ENCODE results near the gene IL1RL2. TPM values are rescaled to one million over a fixed set of nuclear protein-coding genes. Genes with fewer than 3 reads are reported as not detected.

The IL1RL2 gene
- 0.05 TPM in 1 of 5 replicates, not detected in the others for total RNA-seq (2022; extraction: Qiagen RNA extraction)

DNA sequence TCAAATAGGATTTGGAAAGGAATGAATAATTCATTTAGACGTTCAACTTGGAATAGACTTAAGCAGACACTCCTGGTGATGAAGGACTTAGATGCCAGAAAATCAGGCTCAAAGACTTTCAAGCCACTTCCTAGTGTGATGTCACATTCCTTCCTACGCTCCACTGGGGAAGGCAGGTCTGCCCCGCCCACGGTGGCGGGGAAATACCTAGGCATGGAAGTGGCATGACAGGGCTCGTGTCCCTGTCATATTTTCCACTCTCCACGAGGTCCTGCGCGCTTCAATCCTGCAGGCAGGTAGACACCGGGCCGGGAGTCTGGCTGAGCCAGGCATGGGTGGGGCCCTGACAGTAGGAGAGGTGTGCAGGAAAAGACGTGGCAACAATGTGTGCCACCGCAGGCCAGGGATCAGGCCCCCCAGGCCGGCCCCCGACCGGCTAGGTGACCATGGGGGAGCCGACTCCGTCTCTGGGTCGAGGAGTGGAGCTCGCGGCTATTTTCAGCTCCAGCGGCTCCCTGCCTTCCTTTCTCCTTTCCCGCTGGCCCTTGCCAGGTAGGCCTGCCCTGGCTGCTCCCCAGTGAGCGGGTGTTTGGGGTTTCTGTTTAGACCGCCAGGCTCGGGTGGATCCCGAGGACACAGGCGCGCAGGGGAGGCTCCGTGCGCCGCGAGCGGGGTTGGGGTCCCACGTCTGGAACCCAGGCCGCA, at the start of gene IL1RL2:
Gene IL1RL2 (plus strand): TSS at position 233 of the 705 bp plus-strand sequence. CDS start 845 bp downstream, outside the sequence.

DNA sequence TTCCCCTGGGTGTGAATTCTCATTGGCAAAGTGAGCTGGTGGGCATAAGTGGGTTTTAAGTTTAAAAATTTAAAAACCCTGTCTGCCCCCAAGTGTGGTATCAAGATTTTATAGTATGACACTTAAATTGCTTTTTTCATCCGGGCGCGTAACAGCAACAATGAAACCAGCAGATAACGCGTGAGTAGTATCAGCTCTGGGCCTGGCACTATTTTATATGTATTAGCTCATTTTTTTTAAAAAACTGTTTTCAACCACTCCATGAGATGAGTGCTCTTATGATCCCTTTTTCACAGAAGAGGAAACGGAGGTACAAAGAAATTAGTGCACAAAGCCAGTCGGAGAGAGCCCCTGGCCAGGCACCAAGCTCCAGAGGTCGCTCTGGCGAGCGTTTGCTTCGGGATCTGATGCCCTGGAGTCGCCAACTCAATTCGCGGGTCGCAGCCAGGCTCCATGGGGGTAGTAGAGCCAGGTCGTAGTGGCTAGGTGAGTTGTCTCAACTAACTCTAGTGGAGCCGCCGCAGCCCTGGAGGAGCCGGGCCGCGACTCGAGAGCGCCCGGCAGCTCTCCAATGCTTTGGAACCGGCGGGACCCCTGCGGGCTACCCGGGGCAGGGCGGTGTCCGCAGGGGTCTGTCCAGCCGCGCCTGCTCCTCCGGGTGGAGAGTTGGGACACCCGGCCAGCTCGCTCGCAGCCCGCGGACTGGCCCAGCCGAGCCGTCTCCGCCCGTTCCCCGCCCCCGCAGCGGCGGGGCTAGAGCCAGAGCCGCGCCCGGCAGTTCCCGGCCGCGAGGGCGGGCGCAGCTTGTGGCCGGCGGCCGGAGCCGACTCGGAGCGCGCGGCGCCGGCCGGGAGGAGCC, 44.6 kb upstream of the IL1RL2 start, which contains the start of gene IL1R1:
Gene IL1R1 (plus strand): TSS at position 777 of the 859 bp plus-strand sequence. CDS start 14,979 bp downstream, outside the sequence.

Other genes starting within 250 kb of the IL1RL2 start
- gene IL1R2, start 195.1 kb upstream of the IL1RL2 start, total RNA-seq (2022; extraction: Qiagen RNA extraction) = 0.53 to 0.97 TPM (median 0.68 TPM) in 5 replicates
- 22.9 to 40.2 TPM (median 34.7 TPM) in 5 replicates for gene IL1R1, start 44.3 kb upstream of the IL1RL2 start, total RNA-seq (2022; extraction: Qiagen RNA extraction)
- gene IL1RL1, start 124.5 kb downstream of the IL1RL2 start, total RNA-seq (2022; extraction: Qiagen RNA extraction) = 0.67 to 1.2 TPM (median 0.86 TPM) in 5 replicates
- 0.77 to 1.1 TPM (median 0.90 TPM) in 5 replicates for gene IL18R1, start 168.8 kb downstream of the IL1RL2 start, total RNA-seq (2022; extraction: Qiagen RNA extraction)
- gene IL18RAP, start 236.1 kb downstream of the IL1RL2 start, total RNA-seq (2022; extraction: Qiagen RNA extraction) = 0.11 TPM in 1 of 5 replicates, not detected in the others